Pericardium fibroblast (primary cell): Measurements from ENCODE around the gene XPA. TPM values are rescaled to one million over a fixed set of nuclear protein-coding genes. Genes with fewer than 3 reads are reported as not detected.

Experiments used
- total RNA-seq: library from RNA; depleted of rRNA; stranded (reverse); fragments of >200 nt; gene quantifications from 2 replicates; pipeline ENCODE4 v1.2.3, GENCODE V29; 2015

XPA gene
- total RNA-seq = 4.1 and 9.2 TPM in 2 replicates

DNA sequence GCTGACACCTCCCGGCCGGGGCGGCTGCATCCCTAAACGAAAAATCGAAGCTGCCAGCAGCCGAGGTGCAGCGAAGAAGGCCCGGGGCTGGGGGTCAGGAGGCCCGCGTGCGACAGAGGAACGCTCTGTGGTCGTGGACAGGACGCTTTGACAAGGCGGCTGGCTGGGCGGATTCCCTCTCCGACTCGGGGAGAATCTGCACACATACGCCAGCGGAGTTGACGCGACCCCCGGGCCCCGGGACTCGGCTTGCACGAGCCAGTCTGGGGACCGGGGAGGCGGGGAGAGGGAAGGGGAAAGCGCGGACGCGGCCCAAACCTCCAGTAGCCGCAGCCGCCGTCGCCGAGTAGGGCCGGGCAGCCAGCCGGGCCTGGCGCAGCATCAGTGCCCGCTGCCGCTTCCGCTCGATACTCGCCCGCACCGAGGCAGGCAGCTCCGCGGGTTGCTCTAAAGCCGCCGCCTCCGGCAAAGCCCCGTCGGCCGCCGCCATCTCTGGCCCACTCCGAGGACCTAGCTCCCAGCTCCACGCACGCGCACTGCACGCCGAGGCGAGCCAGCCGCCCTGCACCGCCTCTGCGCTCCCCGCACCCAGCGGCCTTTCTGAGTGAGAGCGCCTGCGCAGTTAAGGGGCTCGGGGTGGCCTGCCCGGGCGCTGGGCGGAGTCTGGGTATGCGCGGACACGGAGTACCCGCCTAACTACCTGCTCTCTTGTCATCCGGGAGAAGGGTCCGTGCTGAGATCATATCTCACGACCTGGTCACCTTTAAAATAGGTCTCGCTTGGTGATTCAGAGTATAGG, at the start of gene XPA:
Gene XPA (minus strand): TSS at position 538 of the 799 bp plus-strand sequence. CDS start 48 bp downstream, at position 490.

DNA sequence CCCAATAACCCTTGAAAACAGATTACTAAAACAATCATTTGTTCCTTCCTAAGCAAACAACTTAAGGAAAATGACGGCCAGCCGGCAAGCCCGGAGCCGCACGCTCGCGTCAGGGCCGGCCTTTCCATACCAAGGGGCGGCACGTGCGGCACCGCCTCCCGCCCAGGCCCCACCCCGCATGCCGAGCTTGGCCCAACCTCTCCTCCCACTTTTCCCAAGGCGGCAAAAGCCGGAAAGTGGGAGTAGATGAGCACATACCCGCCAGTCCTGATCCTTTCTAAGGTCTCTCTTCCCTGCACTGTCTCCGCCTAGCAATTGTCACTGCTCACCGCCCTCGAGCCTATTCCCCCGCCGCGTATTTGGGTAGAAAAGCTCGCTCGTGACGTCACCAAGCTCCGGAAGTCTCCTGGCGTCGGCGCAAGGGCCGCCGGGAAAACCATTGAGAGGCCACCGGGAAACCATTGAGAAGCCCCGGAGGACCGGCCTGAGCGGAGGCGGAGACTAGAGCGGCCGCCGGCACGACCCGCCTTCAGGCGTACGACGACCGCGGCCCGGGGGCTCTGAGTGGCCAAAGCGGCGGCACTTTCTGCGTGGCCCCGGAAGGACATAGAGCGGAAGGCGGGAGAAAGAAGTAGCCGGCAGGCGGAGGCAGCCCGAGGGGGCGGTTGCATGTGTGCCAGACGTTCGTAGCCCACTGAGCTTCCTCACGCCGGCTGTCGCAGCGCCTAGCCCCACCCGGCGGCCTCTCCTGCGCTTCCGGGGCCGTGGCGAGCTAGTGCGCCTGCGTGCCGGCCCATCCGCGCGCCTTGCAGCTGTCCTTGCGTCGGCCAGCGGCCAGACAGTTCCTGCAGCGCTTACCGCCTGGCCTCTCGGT, 63.9 kb downstream of the XPA start, which contains the start of the genes NCBP1 and TSTD2:
Gene NCBP1 (plus strand): TSS at position 837 of the 874 bp plus-strand sequence. CDS start 61 bp downstream, outside the sequence.
Gene TSTD2 (minus strand): TSS at position 384 of the 874 bp plus-strand sequence. CDS start 5,806 bp downstream, outside the sequence.

Other genes starting within 250 kb of the XPA start
- 0.12 TPM in 1 of 2 replicates, not detected in the other for gene TMOD1, start 195.7 kb downstream of the XPA start, total RNA-seq
- 6.6 and 10.0 TPM in 2 replicates for gene TSTD2, start 64.0 kb downstream of the XPA start, total RNA-seq
- 16.6 and 41.5 TPM in 2 replicates for gene NCBP1, start 63.5 kb downstream of the XPA start, total RNA-seq
- not detected in 2 replicates for gene FOXE1, start 155.9 kb upstream of the XPA start, total RNA-seq
- 6.4 and 11.2 TPM in 2 replicates for gene TRMO, start 225.2 kb upstream of the XPA start, total RNA-seq
- not detected in 2 replicates for gene HEMGN, start 240.8 kb upstream of the XPA start, total RNA-seq